ENCODE data around the gene FAM20B.

DNA sequence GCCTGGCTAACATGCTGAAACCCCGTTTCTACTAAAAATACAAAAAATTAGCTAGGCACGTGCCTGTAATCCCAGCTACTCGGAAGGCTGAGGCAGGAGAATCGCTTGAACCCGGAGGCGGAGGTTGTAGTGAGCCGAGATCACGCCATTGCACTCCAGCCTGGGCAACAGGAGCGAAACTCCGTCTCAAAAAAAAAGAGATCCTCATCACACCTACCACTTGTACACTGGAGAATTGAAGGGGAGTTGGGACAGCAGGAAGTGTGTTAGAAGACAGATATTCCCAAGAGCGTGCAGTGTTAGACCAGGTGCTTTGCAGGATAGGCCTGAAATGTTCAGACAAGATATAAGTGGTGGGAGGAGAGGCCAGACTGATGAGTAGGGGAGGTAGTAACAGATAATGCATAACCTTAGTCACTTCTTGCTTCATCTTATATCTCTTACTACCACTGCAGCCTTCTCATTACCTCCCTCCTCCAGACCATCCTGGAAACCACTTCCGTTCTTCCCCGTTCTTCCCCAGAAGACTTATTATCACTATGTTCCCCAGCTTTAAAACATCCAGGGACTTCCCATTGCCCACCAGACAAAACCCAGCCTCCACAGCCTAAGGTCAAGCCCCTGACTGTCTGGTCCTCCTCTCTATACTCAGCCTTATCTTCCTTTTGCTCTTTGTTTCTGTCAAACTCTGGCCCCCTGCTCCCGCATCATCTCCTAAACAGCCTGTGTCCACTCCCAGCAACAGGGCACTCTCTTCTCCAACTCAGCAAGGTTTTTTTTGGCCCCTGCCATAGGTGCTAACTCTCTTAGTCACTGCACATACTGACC is 21.3 kb downstream of the FAM20B start:
- TF ChIP-seq, protein P1, sequence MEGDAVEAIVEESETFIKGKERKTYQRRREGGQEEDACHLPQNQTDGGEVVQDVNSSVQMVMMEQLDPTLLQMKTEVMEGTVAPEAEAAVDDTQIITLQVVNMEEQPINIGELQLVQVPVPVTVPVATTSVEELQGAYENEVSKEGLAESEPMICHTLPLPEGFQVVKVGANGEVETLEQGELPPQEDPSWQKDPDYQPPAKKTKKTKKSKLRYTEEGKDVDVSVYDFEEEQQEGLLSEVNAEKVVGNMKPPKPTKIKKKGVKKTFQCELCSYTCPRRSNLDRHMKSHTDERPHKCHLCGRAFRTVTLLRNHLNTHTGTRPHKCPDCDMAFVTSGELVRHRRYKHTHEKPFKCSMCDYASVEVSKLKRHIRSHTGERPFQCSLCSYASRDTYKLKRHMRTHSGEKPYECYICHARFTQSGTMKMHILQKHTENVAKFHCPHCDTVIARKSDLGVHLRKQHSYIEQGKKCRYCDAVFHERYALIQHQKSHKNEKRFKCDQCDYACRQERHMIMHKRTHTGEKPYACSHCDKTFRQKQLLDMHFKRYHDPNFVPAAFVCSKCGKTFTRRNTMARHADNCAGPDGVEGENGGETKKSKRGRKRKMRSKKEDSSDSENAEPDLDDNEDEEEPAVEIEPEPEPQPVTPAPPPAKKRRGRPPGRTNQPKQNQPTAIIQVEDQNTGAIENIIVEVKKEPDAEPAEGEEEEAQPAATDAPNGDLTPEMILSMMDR (IDR thresholded peaks at IDR 0.05), result no peak
- no peak for TF ChIP-seq POLR2A (IDR thresholded peaks at IDR 0.05)
- no peak for TF ChIP-seq EP300 (IDR thresholded peaks at IDR 0.05)
